ENCODE results near the gene NUAK1.

DNA sequence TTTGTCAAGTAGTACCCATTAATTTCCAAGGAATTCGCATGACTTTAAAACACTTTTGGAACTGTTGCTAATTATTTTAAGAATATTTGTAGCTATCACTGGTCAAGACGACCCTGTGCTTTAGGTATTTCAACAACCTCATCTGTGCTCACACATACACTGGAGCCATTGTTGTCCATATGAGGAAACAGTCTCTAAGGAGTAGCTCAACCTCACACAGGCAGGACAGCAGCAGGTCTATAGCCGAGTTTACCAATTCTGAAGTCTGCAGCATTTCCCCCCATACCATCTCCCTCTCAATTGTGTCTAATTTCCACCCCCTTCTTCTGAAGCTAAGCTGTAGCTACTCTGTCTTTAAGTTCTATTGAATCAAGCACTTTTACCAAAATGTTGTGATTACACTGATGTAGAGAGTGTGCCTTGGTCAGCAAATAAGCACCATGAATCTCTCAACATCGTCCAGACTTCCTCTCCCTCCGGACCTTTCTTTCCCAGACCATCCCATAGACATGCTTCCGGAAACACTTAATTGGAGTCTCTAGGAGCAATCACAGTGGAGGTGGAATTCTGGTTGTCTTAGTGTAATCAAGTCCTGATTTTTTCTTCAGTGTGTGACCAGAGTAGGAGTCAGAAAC, 48.5 kb upstream of the NUAK1 start:
- TF ChIP-seq, protein P1, sequence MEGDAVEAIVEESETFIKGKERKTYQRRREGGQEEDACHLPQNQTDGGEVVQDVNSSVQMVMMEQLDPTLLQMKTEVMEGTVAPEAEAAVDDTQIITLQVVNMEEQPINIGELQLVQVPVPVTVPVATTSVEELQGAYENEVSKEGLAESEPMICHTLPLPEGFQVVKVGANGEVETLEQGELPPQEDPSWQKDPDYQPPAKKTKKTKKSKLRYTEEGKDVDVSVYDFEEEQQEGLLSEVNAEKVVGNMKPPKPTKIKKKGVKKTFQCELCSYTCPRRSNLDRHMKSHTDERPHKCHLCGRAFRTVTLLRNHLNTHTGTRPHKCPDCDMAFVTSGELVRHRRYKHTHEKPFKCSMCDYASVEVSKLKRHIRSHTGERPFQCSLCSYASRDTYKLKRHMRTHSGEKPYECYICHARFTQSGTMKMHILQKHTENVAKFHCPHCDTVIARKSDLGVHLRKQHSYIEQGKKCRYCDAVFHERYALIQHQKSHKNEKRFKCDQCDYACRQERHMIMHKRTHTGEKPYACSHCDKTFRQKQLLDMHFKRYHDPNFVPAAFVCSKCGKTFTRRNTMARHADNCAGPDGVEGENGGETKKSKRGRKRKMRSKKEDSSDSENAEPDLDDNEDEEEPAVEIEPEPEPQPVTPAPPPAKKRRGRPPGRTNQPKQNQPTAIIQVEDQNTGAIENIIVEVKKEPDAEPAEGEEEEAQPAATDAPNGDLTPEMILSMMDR (conservative IDR thresholded peaks at IDR 0.05), result no peak
- no peak for TF ChIP-seq ZFX (IDR thresholded peaks at IDR 0.05)

All from C4-2B (cell line).